NB4 (cell line): ENCODE results near the gene HIVEP2.
"Not testable (repeated sequence)": the region's sequence is repeated elsewhere in the genome, so short reads cannot be mapped to it uniquely, and the experiment has no call there.

Experiments
- DNase-seq: peaks from one replicate; pipeline ENCODE4 v3.0.0; 2010; ENCODE audit warnings: low read depth
- H3K4me3 ChIP-seq: one replicate; pipeline ENCODE4 v1.5.1; 2011; ENCODE audit warnings: mild to moderate bottlenecking, low read depth, low read length, moderate library complexity
- CTCF ChIP-seq: IDR thresholded peaks from one replicate; pipeline ENCODE4 v1.5.1; 2012; ENCODE audit warnings: low read depth, low read length
- MAX ChIP-seq: IDR thresholded peaks from 2 replicates; pipeline ENCODE4 v1.6.1; 2011; ENCODE audit warnings: low read depth, low read length
- MYC ChIP-seq: IDR thresholded peaks from 2 replicates; pipeline ENCODE4 v1.6.1; 2011; ENCODE audit warnings: low read depth, low read length
- POLR2A ChIP-seq: IDR thresholded peaks from 2 replicates; pipeline ENCODE4 v1.6.1; 2011; ENCODE audit warnings: mild to moderate bottlenecking; ENCODE audit not compliant: insufficient read length; ENCODE audit errors: extremely low read depth

Gene HIVEP2

GRCh38 chr6:142975365-142975764, 30.4 kb upstream of the HIVEP2 start:
- TF ChIP-seq MYC (no peak), POLR2A (no peak), MAX (no peak), CTCF (no peak)
- H3K4me3 ChIP-seq = no peak overlapping the region
- peak; percentile 8 for DNase-seq

GRCh38 chr6:142970941-142971340, 26.0 kb upstream of the HIVEP2 start:
- DNase-seq, H3K4me3 ChIP-seq: not testable (repeated sequence)

- DNase-seq = no peak
- H3K4me3 ChIP-seq = no peak overlapping the region
- TF ChIP-seq MAX = no peak
Measured at GRCh38 chr6:142968601-142969000, 23.6 kb upstream of the HIVEP2 start.

GRCh38 chr6:142966294-142966693, 21.3 kb upstream of the HIVEP2 start:
- no peak overlapping the region for H3K4me3 ChIP-seq
- TF ChIP-seq POLR2A = no peak
- no peak for TF ChIP-seq MAX
- TF ChIP-seq CTCF = no peak
- DNase-seq = no peak

- DNase-seq = no peak
- no peak for TF ChIP-seq POLR2A
- TF ChIP-seq MYC = no peak
- no peak for TF ChIP-seq CTCF
- TF ChIP-seq MAX = no peak
- no peak overlapping the region for H3K4me3 ChIP-seq
Measured at GRCh38 chr6:142965164-142965563, 20.2 kb upstream of the HIVEP2 start.

- TF ChIP-seq MAX (no peak), POLR2A (no peak), CTCF (no peak), MYC (no peak)
- DNase-seq = peak; percentile 28
- H3K4me3 ChIP-seq = no peak overlapping the region
Measured at GRCh38 chr6:142960098-142960497, 15.1 kb upstream of the HIVEP2 start.

- H3K4me3 ChIP-seq = no peak overlapping the region
- no peak for TF ChIP-seq MAX
- TF ChIP-seq CTCF = no peak
- TF ChIP-seq MYC = no peak
- no peak for TF ChIP-seq POLR2A
- DNase-seq = no peak
Measured at GRCh38 chr6:142958343-142958742, 13.4 kb upstream of the HIVEP2 start.
